ENCODE data around the gene SBK2. TPM values are rescaled to one million over a fixed set of nuclear protein-coding genes. Genes with fewer than 3 reads are reported as not detected.

SBK2 gene
- total RNA-seq, 1 experiment from 2014 or later: not detected

- DNase-seq: no peak
- no peak for TF ChIP-seq CTCF (IDR thresholded peaks at IDR 0.05; ENCODE audit: insufficient read depth in 1 of 2, low read depth in 1 of 2, low read length in 1 of 2, severe bottlenecking in 1 of 2, unreplicated experiment in 1 of 2)
- Mint-ChIP-seq H3K9me3 (ENCODE audit: unreplicated experiment) (no peaks in the 10 kb centered on the region), H3K27me3 (ENCODE audit: insufficient read depth, unreplicated experiment) (no peaks in the 10 kb centered on the region), H3K27ac (ENCODE audit: unreplicated experiment) (no peak overlapping the region), H3K4me1 (ENCODE audit: low read depth, unreplicated experiment) (no peaks in the 10 kb centered on the region), H3K36me3 (ENCODE audit: insufficient read depth, unreplicated experiment) (no peaks in the 10 kb centered on the region), H3K4me3 (ENCODE audit: unreplicated experiment) (no peak overlapping the region)
- BruUV-seq (replicated peaks): no TSS peak
- CTCF ChIA-PET: no interaction called here
- H3K27me3 ChIP-seq (replicated peaks; ENCODE audit: control insufficient read depth, insufficient read depth, low read length): no peaks in the 10 kb centered on the region
- H3K4me3 ChIP-seq (ENCODE audit: low read depth, low read length): no peak overlapping the region
- no peaks in the 10 kb centered on the region for H3K4me1 ChIP-seq
- H3K9me3 ChIP-seq: peaks cover 3% of the 10 kb centered on the region; the same call in 1 of the 2 replicates
- POLR2A ChIA-PET: no interaction called here
- H3K36me3 ChIP-seq (ENCODE audit: control insufficient read depth, insufficient read depth, low read length): no peaks in the 10 kb centered on the region
- intact Hi-C loops (cut with micrococcal nuclease; ENCODE audit: unreplicated experiment): no loop called here
Measured at GRCh38 chr19:55527197-55528029, 9.5 kb downstream of the SBK2 start.

DNA sequence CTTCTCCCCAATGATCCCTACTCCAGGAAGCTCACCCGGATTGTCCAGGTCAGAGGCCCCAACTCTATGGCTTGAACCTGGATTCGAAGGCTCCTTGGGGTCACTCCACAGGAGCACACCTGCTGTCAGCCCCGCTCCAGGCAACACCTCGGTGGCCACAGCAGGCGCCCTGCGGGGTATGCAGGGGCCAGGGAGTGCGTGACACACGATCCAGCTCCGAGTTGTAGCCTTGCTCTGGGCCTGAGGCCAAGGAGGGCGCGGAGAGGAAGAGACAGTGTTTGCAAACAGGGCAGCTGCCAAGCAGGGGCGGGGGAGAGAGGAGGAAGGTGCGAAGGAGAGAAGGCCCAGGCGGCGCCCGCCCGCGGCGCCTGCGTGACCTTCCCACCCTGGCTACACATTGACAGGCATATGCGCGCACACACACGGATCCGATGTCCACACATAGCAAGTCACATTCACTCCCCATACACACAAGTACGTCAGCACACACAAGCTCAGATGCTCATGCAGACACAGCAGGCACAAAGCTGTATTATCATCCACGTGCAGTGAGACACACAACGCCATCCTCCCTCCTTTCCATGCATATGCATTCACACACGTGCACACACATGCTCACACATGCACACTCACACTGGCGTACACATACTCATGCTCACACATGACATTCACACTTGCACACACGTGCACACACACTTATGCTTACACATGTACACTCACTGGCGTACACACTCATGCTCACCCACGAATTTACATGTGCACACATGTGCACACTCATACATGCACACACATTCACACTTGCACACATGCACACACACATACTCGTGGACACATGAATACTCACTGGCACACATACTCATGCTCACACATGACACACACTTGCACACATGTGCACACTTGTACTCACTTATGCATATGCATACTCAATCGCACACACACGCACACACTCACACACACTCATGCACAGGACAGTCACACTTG, 10.4 kb downstream of the SBK2 start:
- Histone ChIP-seq H3K27me3 (replicated peaks; ENCODE audit: control insufficient read depth, insufficient read depth, low read length) (no peaks in the 10 kb centered on the region), H3K4me1 (no peaks in the 10 kb centered on the region), H3K9me3 (peaks cover 3% of the 10 kb centered on the region; the same call in 1 of the 2 replicates), H3K36me3 (ENCODE audit: control insufficient read depth, insufficient read depth, low read length) (no peaks in the 10 kb centered on the region), H3K4me3 (ENCODE audit: low read depth, low read length) (no peak overlapping the region)
- intact Hi-C loops (cut with micrococcal nuclease; ENCODE audit: unreplicated experiment): no loop called here
- no peak overlapping the region for H3K27ac Mint-ChIP-seq (ENCODE audit: unreplicated experiment)
- no TSS peak for BruUV-seq (replicated peaks)
- H3K4me1 Mint-ChIP-seq (ENCODE audit: low read depth, unreplicated experiment): no peaks in the 10 kb centered on the region
- POLR2A ChIA-PET: no interaction called here
- DNase-seq: no peak
- H3K4me3 Mint-ChIP-seq (ENCODE audit: unreplicated experiment): no peak overlapping the region
- no peak for TF ChIP-seq CTCF (IDR thresholded peaks at IDR 0.05; ENCODE audit: insufficient read depth in 1 of 2, low read depth in 1 of 2, low read length in 1 of 2, severe bottlenecking in 1 of 2, unreplicated experiment in 1 of 2)
- H3K9me3 Mint-ChIP-seq (ENCODE audit: unreplicated experiment): no peaks in the 10 kb centered on the region
- no peaks in the 10 kb centered on the region for H3K36me3 Mint-ChIP-seq (ENCODE audit: insufficient read depth, unreplicated experiment)
- no peaks in the 10 kb centered on the region for H3K27me3 Mint-ChIP-seq (ENCODE audit: insufficient read depth, unreplicated experiment)
- CTCF ChIA-PET: interaction anchor here (0.5 to 1.1 kb wide), 2 partner anchors 59 to 385 kb away, joined by 3 to 5 read pairs; no protein-coding TSS in a partner anchor
